NCI-H1436 (cell line): ENCODE results near the gene TRIM22.
"Not testable (repeated sequence)": the region's sequence is repeated elsewhere in the genome, so short reads cannot be mapped to it uniquely, and the experiment has no call there.

Experiments
- DNase-seq: peaks from one replicate; lab custom pipeline; 2025; lab: John Stamatoyannopoulos, UW

The TRIM22 gene

GRCh38 chr11:5691238-5691963 is 1.8 kb downstream of the TRIM22 start:
- DNase-seq: not testable (repeated sequence)

- no peak for DNase-seq
Measured at GRCh38 chr11:5691964-5692361, 2.4 kb downstream of the TRIM22 start.

- no peak for DNase-seq
Measured at GRCh38 chr11:5694642-5695041, 5.1 kb downstream of the TRIM22 start.

GRCh38 chr11:5695580-5695979 is 6.0 kb downstream of the TRIM22 start:
- no peak for DNase-seq

GRCh38 chr11:5696210-5696609 is 6.6 kb downstream of the TRIM22 start:
- DNase-seq: no peak

- no peak for DNase-seq
Measured at GRCh38 chr11:5698281-5698680, 8.7 kb downstream of the TRIM22 start.

GRCh38 chr11:5700421-5701054 is 10.9 kb downstream of the TRIM22 start:
- DNase-seq: no peak

GRCh38 chr11:5701055-5701577 is 11.5 kb downstream of the TRIM22 start:
- no peak for DNase-seq

GRCh38 chr11:5703741-5704536 is 14.3 kb downstream of the TRIM22 start:
- DNase-seq: no peak

GRCh38 chr11:5705688-5706087 is 16.1 kb downstream of the TRIM22 start:
- DNase-seq: no peak

GRCh38 chr11:5712507-5712906 is 22.9 kb downstream of the TRIM22 start:
- no peak for DNase-seq

- no peak for DNase-seq
Measured at GRCh38 chr11:5713695-5714094, 24.1 kb downstream of the TRIM22 start.

- DNase-seq: not testable (repeated sequence)
Measured at GRCh38 chr11:5716518-5716917, 26.9 kb downstream of the TRIM22 start.

GRCh38 chr11:5719703-5720495 is 30.3 kb downstream of the TRIM22 start:
- no peak for DNase-seq

- no peak for DNase-seq
Measured at GRCh38 chr11:5722622-5723021, 33.0 kb downstream of the TRIM22 start.

GRCh38 chr11:5726351-5726750 is 36.8 kb downstream of the TRIM22 start:
- DNase-seq: no peak

GRCh38 chr11:5727691-5728090 is 38.1 kb downstream of the TRIM22 start:
- no peak for DNase-seq

GRCh38 chr11:5736396-5736795 is 46.8 kb downstream of the TRIM22 start, which contains the start of gene OR56B1:
TSS of gene OR56B1 (plus strand) at chr11:5736448. CDS start at chr11:5736517, 69 bp downstream.
- no peak for DNase-seq

- no peak for DNase-seq
Measured at GRCh38 chr11:5737091-5737490, 47.5 kb downstream of the TRIM22 start.

- DNase-seq: no peak
Measured at GRCh38 chr11:5737670-5738392, 48.2 kb downstream of the TRIM22 start.

GRCh38 chr11:5738431-5738830 is 48.8 kb downstream of the TRIM22 start:
- no peak for DNase-seq
